Lower leg skin (tissue), 4 donors: ENCODE measurements around the gene OLA1. TPM values are rescaled to one million over a fixed set of nuclear protein-coding genes. Genes with fewer than 3 reads are reported as not detected.

Source experiments
- DNase-seq, 2 donors: peaks; one replicate each; pipeline ENCODE4 v3.0.0-alpha.2; 2019; ENCODE audit warnings: low spot score in 2 of 2
- H3K4me3 ChIP-seq: fragments of 200-600 bp; sonication (generic); 2 replicates; pipeline ENCODE4 v1.5.1; 2017; ENCODE audit warnings: mild to moderate bottlenecking, low read depth; ENCODE audit not compliant: poor library complexity, severe bottlenecking
- POLR2A ChIP-seq, 2 donors: fragments of 450-650 bp; IDR thresholded peaks; one replicate each; pipeline ENCODE4 v1.6.1; 2016 to 2017; ENCODE audit warnings: antibody characterized with exemption in 2 of 2, mild to moderate bottlenecking in 1 of 2, moderate library complexity in 1 of 2
- WGBS, 2 donors: methylation state at CpG; one replicate each; pipeline ENCODE4 v1.1.5; 2018; 5-methylcytosine and 5-hydroxymethylcytosine counted together
- intact Hi-C: fragments of 100-400 bp; cut with DNase I; formaldehyde crosslinking; loops from one replicate; pipeline ENCODE4 v1.15.0; 2023; ENCODE audit warnings: low total_unique reads
- total RNA-seq, 4 donors: library from RNA; depleted of rRNA; stranded (reverse); fragments of >200 nt; gene quantifications; one replicate each; pipeline ENCODE4 v1.1.0, GENCODE V29; 2016
- TF ChIP-seq, protein P1 (sequence below), 3 donors: fragments of 450-650 bp; IDR thresholded peaks; one replicate each; pipeline ENCODE4 v1.5.1; 2016; ENCODE audit warnings: antibody characterized with exemption in 3 of 3, mild to moderate bottlenecking in 3 of 3, moderate library complexity in 2 of 3

The OLA1 gene
- total RNA-seq, 4 donors from 2014 or later: 49.6 to 73.5 (median 61.2) TPM

DNA sequence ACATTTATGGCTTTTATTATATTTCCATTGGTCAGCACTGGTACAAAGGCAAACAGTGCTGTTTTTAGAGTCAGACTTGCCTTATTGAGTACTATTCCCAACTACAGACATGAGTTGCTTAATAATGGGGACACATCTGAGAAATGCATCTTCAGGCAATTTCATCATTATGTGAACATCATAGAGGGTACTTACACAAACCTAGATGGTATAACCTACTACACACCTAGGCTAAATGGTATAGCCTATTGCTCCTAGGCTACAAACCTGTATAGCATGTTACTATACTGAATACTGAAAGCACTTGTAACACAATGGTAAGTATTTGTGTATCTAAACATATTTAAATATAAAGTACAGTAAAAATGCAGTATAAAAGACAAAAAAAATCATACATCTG, 36.4 kb downstream of the OLA1 start:
- H3K4me3 ChIP-seq: no peak overlapping the region
- TF ChIP-seq, protein P1, sequence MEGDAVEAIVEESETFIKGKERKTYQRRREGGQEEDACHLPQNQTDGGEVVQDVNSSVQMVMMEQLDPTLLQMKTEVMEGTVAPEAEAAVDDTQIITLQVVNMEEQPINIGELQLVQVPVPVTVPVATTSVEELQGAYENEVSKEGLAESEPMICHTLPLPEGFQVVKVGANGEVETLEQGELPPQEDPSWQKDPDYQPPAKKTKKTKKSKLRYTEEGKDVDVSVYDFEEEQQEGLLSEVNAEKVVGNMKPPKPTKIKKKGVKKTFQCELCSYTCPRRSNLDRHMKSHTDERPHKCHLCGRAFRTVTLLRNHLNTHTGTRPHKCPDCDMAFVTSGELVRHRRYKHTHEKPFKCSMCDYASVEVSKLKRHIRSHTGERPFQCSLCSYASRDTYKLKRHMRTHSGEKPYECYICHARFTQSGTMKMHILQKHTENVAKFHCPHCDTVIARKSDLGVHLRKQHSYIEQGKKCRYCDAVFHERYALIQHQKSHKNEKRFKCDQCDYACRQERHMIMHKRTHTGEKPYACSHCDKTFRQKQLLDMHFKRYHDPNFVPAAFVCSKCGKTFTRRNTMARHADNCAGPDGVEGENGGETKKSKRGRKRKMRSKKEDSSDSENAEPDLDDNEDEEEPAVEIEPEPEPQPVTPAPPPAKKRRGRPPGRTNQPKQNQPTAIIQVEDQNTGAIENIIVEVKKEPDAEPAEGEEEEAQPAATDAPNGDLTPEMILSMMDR (IDR thresholded peaks at IDR 0.05): no peak
- no peak for TF ChIP-seq POLR2A (IDR thresholded peaks at IDR 0.05)
- no peak for DNase-seq
- intact Hi-C loops: no loop called here

DNA sequence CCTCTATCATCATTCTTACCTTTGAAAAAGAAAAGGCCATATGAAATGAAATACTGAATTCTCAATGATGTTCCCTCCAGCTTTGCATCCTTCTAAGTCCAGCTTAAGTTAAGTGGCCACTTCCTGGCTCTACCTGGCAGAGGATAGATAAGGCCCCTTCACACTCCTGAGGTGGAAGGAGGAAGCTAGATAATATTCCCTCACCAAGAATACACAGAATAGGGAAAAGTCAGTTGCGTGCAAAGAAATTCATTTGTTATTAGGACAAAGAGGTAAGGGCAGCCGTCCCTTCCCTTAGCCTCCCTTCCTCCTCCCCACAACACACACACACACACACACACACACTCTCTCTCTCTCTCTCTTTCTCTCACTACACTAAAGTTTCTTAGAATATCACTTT, 37.5 kb downstream of the OLA1 start:
- 89 to 91% methylated on average over 2 of the region's 2 CpGs for WGBS, 2 donors
- TF ChIP-seq POLR2A (IDR thresholded peaks at IDR 0.05): no peak
- TF ChIP-seq, protein P1 (IDR thresholded peaks at IDR 0.05): no peak
- DNase-seq: no peak
- intact Hi-C loops: no loop called here
- no peak overlapping the region for H3K4me3 ChIP-seq

DNA sequence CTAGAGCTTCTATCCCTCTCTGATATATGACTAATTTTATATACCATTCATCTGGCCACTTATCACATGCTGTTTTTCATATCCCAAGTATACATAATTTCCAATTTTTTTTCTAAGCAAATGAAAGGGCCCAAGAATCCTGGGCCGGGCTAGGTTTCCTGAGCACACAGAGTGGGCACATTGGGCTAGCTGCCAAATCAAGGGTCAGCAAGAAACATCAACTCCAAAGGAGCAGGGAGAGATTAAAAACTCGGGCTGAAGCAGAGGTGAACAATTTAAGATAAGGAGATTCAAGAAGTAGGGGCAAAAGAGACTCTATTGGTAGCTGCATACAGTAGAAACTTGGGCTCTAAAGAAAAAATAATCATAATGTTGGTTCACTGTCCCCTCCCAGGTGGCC, 39.0 kb downstream of the OLA1 start:
- WGBS, 2 donors: 84 to 92% methylated on average over 2 of the region's 2 CpGs
- TF ChIP-seq, protein P1 (IDR thresholded peaks at IDR 0.05): no peak
- no peak for TF ChIP-seq POLR2A (IDR thresholded peaks at IDR 0.05)
- no peak overlapping the region for H3K4me3 ChIP-seq
- DNase-seq: no peak
- intact Hi-C loops: no loop called here

DNA sequence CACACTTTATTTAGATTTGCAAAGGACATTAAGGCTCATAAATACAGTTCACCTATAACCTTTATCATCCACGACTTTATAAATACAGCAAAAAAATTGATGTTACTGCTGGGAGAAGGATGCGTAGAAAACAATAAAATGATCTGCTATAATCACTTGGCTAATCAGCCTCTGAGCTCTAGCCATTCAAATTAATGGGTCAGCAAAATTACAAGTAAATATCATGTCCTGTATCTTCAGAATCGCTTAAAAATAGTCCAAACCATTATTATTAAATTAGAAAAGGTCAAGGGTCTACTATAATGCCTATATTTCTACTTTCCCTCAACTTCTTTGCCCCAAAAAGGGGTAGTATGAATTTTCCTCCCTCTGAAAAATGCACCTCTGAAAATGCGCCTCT, 40.3 kb downstream of the OLA1 start:
- TF ChIP-seq, protein P1 (IDR thresholded peaks at IDR 0.05): no peak
- TF ChIP-seq POLR2A (IDR thresholded peaks at IDR 0.05): no peak
- no peak for DNase-seq

DNA sequence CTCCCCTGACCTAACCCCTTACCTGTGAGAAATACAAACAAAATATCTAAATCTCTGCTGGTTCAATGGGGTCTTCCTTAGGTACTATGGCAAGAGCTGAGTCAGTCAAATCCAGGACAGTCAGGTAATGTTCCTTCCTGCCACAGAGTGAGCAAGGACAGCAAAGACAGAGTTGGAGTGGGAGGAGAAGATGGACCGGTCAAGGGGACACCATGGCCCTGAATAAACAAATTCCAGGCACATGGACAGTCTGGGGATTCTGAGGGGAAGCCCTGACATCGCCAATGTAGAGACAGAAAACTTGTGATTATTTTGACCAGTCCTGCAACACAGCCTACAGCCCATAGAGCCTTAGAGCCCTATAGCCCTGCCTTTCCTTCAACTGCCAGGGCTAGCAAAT, 42.8 kb downstream of the OLA1 start:
- WGBS, 2 donors: 94 to 100% methylated on average over 2 of the region's 2 CpGs
- H3K4me3 ChIP-seq: no peak overlapping the region
- intact Hi-C loops: no loop called here
- DNase-seq: no peak
- TF ChIP-seq POLR2A (IDR thresholded peaks at IDR 0.05): no peak
- TF ChIP-seq, protein P1 (IDR thresholded peaks at IDR 0.05): no peak

More for the DNA sequence above, 40.3 kb downstream of the OLA1 start:
- no peak overlapping the region for H3K4me3 ChIP-seq
- intact Hi-C loops: no loop called here
- 56 to 68% methylated on average over 4 of the region's 4 CpGs for WGBS, 2 donors

DNA sequence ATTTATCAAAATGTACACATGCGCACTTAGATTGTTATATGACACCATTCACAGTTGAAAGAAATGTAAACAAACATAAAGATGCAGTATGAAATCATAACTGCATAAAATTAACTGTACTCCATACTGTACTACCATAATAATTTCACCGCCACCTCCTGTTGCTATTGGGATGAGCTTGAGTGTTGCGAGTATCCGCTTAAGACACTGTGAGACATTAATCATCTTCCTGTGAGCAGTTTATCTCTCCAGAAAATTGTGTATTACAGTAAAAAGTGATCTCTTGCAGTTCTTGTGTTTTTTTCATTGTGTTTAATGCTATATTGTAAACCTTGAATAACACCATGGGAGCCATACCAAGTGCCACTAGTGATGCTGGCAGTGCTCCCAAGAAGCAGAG, 46.1 kb downstream of the OLA1 start:
- no peak for DNase-seq
- 98 to 99% methylated on average over 4 of the region's 4 CpGs for whole genome bisulfite sequencing, 2 donors
- H3K4me3 ChIP-seq: no peak overlapping the region
- intact Hi-C loops: no loop called here
- no peak for TF ChIP-seq POLR2A (IDR thresholded peaks at IDR 0.05)
- TF ChIP-seq, protein P1 (IDR thresholded peaks at IDR 0.05): no peak
